ENCODE results near the gene NDST4.

The NDST4 gene

DNA sequence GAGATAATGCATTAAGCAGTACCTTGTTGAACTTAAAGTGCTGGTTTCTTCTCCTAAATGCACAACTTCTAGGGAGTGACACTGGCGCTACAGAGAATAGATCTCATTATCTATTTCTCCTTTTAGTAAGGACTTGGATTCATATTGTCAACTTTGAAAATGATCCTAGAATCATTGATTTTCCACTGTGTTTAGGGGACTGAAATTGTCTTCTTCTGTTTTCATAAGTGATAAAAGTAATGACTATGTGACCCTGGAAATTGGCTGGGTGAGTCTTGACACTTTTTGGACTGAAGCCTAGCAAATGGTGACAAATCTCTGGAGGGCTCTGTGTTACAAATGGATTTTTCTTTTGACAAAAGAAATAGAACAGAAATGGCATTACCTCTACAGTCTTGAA lies 167.8 kb downstream of the NDST4 start:
- ATAC-seq, result no peak
- TF ChIP-seq ARNTL (CRISPR knock-in tag; IDR thresholded peaks at IDR 0.05; ENCODE audit: borderline replicate concordance, low read depth) (no peak), ZFP30 (CRISPR knock-in tag; IDR thresholded peaks at IDR 0.05) (no peak), SNAI2 (CRISPR knock-in tag; IDR thresholded peaks at IDR 0.05) (no peak), CSDC2 (CRISPR knock-in tag; IDR thresholded peaks at IDR 0.05) (no peak), TOX (CRISPR knock-in tag; IDR thresholded peaks at IDR 0.05; ENCODE audit: borderline replicate concordance) (no peak), PPARA (CRISPR knock-in tag; IDR thresholded peaks at IDR 0.05; ENCODE audit: borderline replicate concordance) (no peak), ZNF565 (CRISPR knock-in tag; conservative IDR thresholded peaks at IDR 0.05; ENCODE audit: low read depth) (no peak), ZNF70 (CRISPR knock-in tag; IDR thresholded peaks at IDR 0.05) (no peak), ZC3H10 (CRISPR knock-in tag; IDR thresholded peaks at IDR 0.05) (no peak), ISL1 (CRISPR knock-in tag; IDR thresholded peaks at IDR 0.05) (no peak), OSR1 (CRISPR knock-in tag; IDR thresholded peaks at IDR 0.05) (no peak), TCF4 (CRISPR knock-in tag; IDR thresholded peaks at IDR 0.05; ENCODE audit: borderline replicate concordance) (no peak), ZFP3 (CRISPR knock-in tag; IDR thresholded peaks at IDR 0.05) (no peak), ESRRG (CRISPR knock-in tag; IDR thresholded peaks at IDR 0.05) (no peak), GLIS3 (CRISPR knock-in tag; IDR thresholded peaks at IDR 0.05) (no peak)
- TF ChIP-seq, protein P1, sequence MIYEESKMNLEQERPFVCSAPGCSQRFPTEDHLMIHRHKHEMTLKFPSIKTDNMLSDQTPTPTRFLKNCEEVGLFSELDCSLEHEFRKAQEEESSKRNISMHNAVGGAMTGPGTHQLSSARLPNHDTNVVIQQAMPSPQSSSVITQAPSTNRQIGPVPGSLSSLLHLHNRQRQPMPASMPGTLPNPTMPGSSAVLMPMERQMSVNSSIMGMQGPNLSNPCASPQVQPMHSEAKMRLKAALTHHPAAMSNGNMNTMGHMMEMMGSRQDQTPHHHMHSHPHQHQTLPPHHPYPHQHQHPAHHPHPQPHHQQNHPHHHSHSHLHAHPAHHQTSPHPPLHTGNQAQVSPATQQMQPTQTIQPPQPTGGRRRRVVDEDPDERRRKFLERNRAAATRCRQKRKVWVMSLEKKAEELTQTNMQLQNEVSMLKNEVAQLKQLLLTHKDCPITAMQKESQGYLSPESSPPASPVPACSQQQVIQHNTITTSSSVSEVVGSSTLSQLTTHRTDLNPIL (CRISPR knock-in tag; IDR thresholded peaks at IDR 0.05; ENCODE audit: low read depth), result no peak
- TF ChIP-seq, protein P2, sequence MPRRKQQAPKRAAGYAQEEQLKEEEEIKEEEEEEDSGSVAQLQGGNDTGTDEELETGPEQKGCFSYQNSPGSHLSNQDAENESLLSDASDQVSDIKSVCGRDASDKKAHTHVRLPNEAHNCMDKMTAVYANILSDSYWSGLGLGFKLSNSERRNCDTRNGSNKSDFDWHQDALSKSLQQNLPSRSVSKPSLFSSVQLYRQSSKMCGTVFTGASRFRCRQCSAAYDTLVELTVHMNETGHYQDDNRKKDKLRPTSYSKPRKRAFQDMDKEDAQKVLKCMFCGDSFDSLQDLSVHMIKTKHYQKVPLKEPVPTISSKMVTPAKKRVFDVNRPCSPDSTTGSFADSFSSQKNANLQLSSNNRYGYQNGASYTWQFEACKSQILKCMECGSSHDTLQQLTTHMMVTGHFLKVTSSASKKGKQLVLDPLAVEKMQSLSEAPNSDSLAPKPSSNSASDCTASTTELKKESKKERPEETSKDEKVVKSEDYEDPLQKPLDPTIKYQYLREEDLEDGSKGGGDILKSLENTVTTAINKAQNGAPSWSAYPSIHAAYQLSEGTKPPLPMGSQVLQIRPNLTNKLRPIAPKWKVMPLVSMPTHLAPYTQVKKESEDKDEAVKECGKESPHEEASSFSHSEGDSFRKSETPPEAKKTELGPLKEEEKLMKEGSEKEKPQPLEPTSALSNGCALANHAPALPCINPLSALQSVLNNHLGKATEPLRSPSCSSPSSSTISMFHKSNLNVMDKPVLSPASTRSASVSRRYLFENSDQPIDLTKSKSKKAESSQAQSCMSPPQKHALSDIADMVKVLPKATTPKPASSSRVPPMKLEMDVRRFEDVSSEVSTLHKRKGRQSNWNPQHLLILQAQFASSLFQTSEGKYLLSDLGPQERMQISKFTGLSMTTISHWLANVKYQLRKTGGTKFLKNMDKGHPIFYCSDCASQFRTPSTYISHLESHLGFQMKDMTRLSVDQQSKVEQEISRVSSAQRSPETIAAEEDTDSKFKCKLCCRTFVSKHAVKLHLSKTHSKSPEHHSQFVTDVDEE (CRISPR knock-in tag; IDR thresholded peaks at IDR 0.05), result no peak
- TF ChIP-seq, protein P3, sequence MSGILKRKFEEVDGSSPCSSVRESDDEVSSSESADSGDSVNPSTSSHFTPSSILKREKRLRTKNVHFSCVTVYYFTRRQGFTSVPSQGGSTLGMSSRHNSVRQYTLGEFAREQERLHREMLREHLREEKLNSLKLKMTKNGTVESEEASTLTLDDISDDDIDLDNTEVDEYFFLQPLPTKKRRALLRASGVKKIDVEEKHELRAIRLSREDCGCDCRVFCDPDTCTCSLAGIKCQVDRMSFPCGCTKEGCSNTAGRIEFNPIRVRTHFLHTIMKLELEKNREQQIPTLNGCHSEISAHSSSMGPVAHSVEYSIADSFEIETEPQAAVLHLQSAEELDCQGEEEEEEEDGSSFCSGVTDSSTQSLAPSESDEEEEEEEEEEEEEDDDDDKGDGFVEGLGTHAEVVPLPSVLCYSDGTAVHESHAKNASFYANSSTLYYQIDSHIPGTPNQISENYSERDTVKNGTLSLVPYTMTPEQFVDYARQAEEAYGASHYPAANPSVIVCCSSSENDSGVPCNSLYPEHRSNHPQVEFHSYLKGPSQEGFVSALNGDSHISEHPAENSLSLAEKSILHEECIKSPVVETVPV (CRISPR knock-in tag; IDR thresholded peaks at IDR 0.05), result no peak
- TF ChIP-seq, protein P4, sequence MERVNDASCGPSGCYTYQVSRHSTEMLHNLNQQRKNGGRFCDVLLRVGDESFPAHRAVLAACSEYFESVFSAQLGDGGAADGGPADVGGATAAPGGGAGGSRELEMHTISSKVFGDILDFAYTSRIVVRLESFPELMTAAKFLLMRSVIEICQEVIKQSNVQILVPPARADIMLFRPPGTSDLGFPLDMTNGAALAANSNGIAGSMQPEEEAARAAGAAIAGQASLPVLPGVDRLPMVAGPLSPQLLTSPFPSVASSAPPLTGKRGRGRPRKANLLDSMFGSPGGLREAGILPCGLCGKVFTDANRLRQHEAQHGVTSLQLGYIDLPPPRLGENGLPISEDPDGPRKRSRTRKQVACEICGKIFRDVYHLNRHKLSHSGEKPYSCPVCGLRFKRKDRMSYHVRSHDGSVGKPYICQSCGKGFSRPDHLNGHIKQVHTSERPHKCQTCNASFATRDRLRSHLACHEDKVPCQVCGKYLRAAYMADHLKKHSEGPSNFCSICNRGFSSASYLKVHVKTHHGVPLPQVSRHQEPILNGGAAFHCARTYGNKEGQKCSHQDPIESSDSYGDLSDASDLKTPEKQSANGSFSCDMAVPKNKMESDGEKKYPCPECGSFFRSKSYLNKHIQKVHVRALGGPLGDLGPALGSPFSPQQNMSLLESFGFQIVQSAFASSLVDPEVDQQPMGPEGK (CRISPR knock-in tag; IDR thresholded peaks at IDR 0.05; ENCODE audit: borderline replicate concordance), result no peak

DNA sequence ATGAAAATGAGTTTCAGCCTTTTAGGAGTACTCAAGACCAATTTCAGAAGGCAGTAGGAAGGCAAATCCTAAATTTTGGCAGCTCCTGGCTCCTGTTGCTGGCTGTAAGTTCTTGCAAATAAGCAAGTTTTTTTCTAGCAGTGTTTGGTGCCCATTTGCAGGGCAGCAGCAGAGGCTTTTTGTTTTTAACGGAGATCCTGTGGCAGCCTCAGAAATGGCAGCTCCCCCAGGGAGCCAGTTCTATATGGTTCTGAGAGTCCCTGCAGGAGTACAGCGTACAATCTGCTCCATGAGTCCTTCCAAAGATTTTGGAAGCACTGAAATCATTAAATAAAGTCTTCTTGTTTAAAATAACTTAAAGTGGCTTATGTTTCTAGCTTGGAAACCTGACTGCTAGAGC lies 171.9 kb downstream of the NDST4 start:
- TF ChIP-seq ZNF70 (CRISPR knock-in tag; IDR thresholded peaks at IDR 0.05), result no peak
- TF ChIP-seq ZFP30 (CRISPR knock-in tag; IDR thresholded peaks at IDR 0.05), result no peak
- TF ChIP-seq, protein P4 (CRISPR knock-in tag; IDR thresholded peaks at IDR 0.05; ENCODE audit: borderline replicate concordance), result no peak
- TF ChIP-seq, protein P5, sequence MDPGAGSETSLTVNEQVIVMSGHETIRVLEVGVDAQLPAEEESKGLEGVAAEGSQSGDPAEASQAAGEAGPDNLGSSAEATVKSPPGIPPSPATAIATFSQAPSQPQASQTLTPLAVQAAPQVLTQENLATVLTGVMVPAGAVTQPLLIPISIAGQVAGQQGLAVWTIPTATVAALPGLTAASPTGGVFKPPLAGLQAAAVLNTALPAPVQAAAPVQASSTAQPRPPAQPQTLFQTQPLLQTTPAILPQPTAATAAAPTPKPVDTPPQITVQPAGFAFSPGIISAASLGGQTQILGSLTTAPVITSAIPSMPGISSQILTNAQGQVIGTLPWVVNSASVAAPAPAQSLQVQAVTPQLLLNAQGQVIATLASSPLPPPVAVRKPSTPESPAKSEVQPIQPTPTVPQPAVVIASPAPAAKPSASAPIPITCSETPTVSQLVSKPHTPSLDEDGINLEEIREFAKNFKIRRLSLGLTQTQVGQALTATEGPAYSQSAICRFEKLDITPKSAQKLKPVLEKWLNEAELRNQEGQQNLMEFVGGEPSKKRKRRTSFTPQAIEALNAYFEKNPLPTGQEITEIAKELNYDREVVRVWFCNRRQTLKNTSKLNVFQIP (CRISPR knock-in tag; IDR thresholded peaks at IDR 0.05; ENCODE audit: borderline replicate concordance, low read depth), result no peak
- no peak for TF ChIP-seq TOX (CRISPR knock-in tag; IDR thresholded peaks at IDR 0.05; ENCODE audit: borderline replicate concordance)
- TF ChIP-seq CSDC2 (CRISPR knock-in tag; IDR thresholded peaks at IDR 0.05), result no peak
- no peak for TF ChIP-seq GLIS3 (CRISPR knock-in tag; IDR thresholded peaks at IDR 0.05)
- no peak for TF ChIP-seq ZNF565 (CRISPR knock-in tag; conservative IDR thresholded peaks at IDR 0.05; ENCODE audit: low read depth)
- TF ChIP-seq ZNF8 (CRISPR knock-in tag; IDR thresholded peaks at IDR 0.05), result no peak
- TF ChIP-seq OSR1 (CRISPR knock-in tag; IDR thresholded peaks at IDR 0.05), result no peak
- no peak for TF ChIP-seq PPARA (CRISPR knock-in tag; IDR thresholded peaks at IDR 0.05; ENCODE audit: borderline replicate concordance)
- TF ChIP-seq ISL1 (CRISPR knock-in tag; IDR thresholded peaks at IDR 0.05), result no peak
- no peak for TF ChIP-seq ESRRG (CRISPR knock-in tag; IDR thresholded peaks at IDR 0.05)
- TF ChIP-seq, protein P2 (CRISPR knock-in tag; IDR thresholded peaks at IDR 0.05), result no peak
- ATAC-seq, result no peak

Data from SK-N-SH treated with all-trans-retinoic acid at 6 μM for 48 hours (cell line).